Neural cell (in vitro differentiated cells): ENCODE measurements around the gene TIMM22. TPM values are rescaled to one million over a fixed set of nuclear protein-coding genes. Genes with fewer than 3 reads are reported as not detected.
"Not testable (repeated sequence)": the region's sequence is repeated elsewhere in the genome, so short reads cannot be mapped to it uniquely, and the experiment has no call there.

Experiments used
- H2AFZ ChIP-seq: fragments of 200-600, 300-800 bp; sonication (generic), shearing (Covaris generic); 2 replicates; pipeline ENCODE4 v1.6.0; 2014; ENCODE audit warnings: low read depth, mild to moderate bottlenecking, antibody characterized with exemption, low read length, moderate library complexity
- H3F3A ChIP-seq: fragments of 200-600 bp; shearing (Covaris generic); 2 replicates; pipeline ENCODE4 v1.6.1; 2016; ENCODE audit warnings: mild to moderate bottlenecking, moderate library complexity, mixed read lengths, antibody characterized with exemption, low read length; ENCODE audit not compliant: insufficient read depth, poor library complexity, severe bottlenecking
- H3K27ac ChIP-seq: fragments of 200-600, 300-800 bp; sonication (generic), shearing (Covaris generic); 2 replicates; pipeline ENCODE4 v1.5.1; 2014; ENCODE audit warnings: mild to moderate bottlenecking, low read length, moderate library complexity
- H3K27me3 ChIP-seq: fragments of 300-800, 200-600 bp; sonication (generic), shearing (Covaris generic); 2 replicates; pipeline ENCODE4 v1.6.0; 2014; ENCODE audit warnings: mild to moderate bottlenecking, low read depth, low read length, moderate library complexity; ENCODE audit not compliant: insufficient read depth
- H3K36me3 ChIP-seq: fragments of 300-800, 200-600 bp; sonication (generic), shearing (Covaris generic); 2 replicates; pipeline ENCODE4 v1.5.1; 2014; ENCODE audit warnings: mild to moderate bottlenecking, antibody characterized with exemption, low read length, moderate library complexity; ENCODE audit not compliant: insufficient read depth
- H3K4me2 ChIP-seq: fragments of 300-800, 200-600 bp; sonication (generic), shearing (Covaris generic); 2 replicates; pipeline ENCODE4 v1.6.0; 2014; ENCODE audit warnings: mild to moderate bottlenecking, low read length
- H3K4me3 ChIP-seq: fragments of 300-800, 200-600 bp; sonication (generic), shearing (Covaris generic); 2 replicates; pipeline ENCODE4 v1.5.1; 2014; ENCODE audit warnings: mild to moderate bottlenecking, low read length, moderate library complexity
- H3K79me2 ChIP-seq: fragments of 200-600 bp; shearing (Covaris generic); replicated peaks from 2 replicates; pipeline ENCODE4 v1.6.0; 2014; ENCODE audit warnings: mild to moderate bottlenecking, low read length, moderate library complexity; ENCODE audit not compliant: insufficient read depth
- H3K9ac ChIP-seq: fragments of 300-800, 200-600 bp; sonication (generic), shearing (Covaris generic); 2 replicates; pipeline ENCODE4 v1.6.1; 2016; ENCODE audit warnings: mild to moderate bottlenecking, low read length, mixed read lengths
- H3K9me2 ChIP-seq: fragments of 200-600 bp; shearing (Covaris generic); 2 replicates; pipeline ENCODE4 v1.6.1; 2016; ENCODE audit warnings: mild to moderate bottlenecking, low read length, mixed read lengths; ENCODE audit not compliant: insufficient read depth
- H3K9me3 ChIP-seq: fragments of 200-600, 300-800 bp; sonication (generic), shearing (Covaris generic); 2 replicates; pipeline ENCODE4 v1.6.1; 2016; ENCODE audit warnings: mild to moderate bottlenecking, mixed run types, low read length, moderate library complexity, mixed read lengths
- H4K20me1 ChIP-seq: fragments of 200-600 bp; shearing (Covaris generic); 2 replicates; pipeline ENCODE4 v1.6.1; 2016; ENCODE audit warnings: mild to moderate bottlenecking, mixed run types; ENCODE audit not compliant: insufficient read depth
- CTCF ChIP-seq: fragments of 450-650 bp; IDR thresholded peaks from 2 replicates; pipeline ENCODE4 v1.5.1; 2014; ENCODE audit warnings: antibody characterized with exemption, mild to moderate bottlenecking, moderate library complexity; ENCODE audit not compliant: poor library complexity, severe bottlenecking
- EP300 ChIP-seq: fragments of 450-650 bp; conservative IDR thresholded peaks from 2 replicates; pipeline ENCODE4 v1.6.1; 2014; ENCODE audit warnings: antibody characterized with exemption, mild to moderate bottlenecking, moderate library complexity; ENCODE audit not compliant: poor library complexity, severe bottlenecking
- EZH2 ChIP-seq: fragments of 200-600, 300-800 bp; shearing (Covaris generic), sonication (generic); IDR thresholded peaks from 2 replicates; pipeline ENCODE4 v1.6.1; 2014; ENCODE audit warnings: antibody characterized with exemption, low read length, borderline replicate concordance, mild to moderate bottlenecking; ENCODE audit not compliant: insufficient read depth, poor library complexity, severe bottlenecking
- MXI1 ChIP-seq: fragments of 450-650 bp; conservative IDR thresholded peaks from 2 replicates; pipeline ENCODE4 v1.6.1; 2014; ENCODE audit warnings: antibody characterized with exemption, mild to moderate bottlenecking; ENCODE audit not compliant: poor library complexity, severe bottlenecking
- POLR2AphosphoS5 ChIP-seq: IDR thresholded peaks from 2 replicates; pipeline ENCODE4 v1.6.1; 2012
- RAD21 ChIP-seq: fragments of 450-650 bp; conservative IDR thresholded peaks from 2 replicates; pipeline ENCODE4 v1.6.1; 2014; ENCODE audit warnings: antibody characterized with exemption, mild to moderate bottlenecking, moderate library complexity
- REST ChIP-seq: IDR thresholded peaks from 2 replicates; pipeline ENCODE4 v1.6.1; 2012; ENCODE audit warnings: borderline replicate concordance
- SMC3 ChIP-seq: fragments of 450-650 bp; conservative IDR thresholded peaks from 2 replicates; pipeline ENCODE4 v1.6.1; 2014; ENCODE audit warnings: antibody characterized with exemption, mild to moderate bottlenecking, moderate library complexity; ENCODE audit not compliant: poor library complexity
- TAF1 ChIP-seq: IDR thresholded peaks from 2 replicates; pipeline ENCODE4 v1.6.1; 2012; ENCODE audit warnings: low read depth
- polyA plus RNA-seq: library from polyadenylated mRNA; depleted of rRNA; stranded (reverse); fragments of >200 nt; gene quantifications from 2 replicates; pipeline ENCODE4 v1.2.3, GENCODE V29; 2014

TIMM22 gene
- polyA plus RNA-seq, 1 donor from 2014 or later: 16.7 TPM

DNA sequence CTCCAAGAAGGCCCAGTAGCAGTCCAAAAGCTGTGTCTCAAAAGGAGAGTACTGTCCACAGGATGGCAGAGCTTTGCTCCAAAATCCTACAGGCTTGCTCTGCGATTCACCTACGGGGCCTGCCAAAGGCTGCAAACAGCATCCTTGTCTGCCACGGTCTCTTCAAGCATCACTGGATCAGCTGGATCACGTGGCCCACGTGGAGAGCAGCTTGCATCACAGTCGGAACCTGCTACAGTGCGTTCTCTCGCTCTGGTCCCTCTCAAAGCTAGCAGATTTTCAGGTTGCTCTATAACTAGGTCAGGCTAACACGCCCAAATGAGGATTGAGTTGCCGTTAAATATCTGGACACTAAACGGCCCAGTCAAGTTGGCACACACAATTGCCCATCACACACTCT, 8.4 kb upstream of the TIMM22 start:
- H3K27me3 ChIP-seq: no peaks in the 10 kb centered on the region
- H2AFZ ChIP-seq: no peak overlapping the region
- no peaks in the 10 kb centered on the region for H3K79me2 ChIP-seq
- no peaks in the 10 kb centered on the region for H3F3A ChIP-seq
- H4K20me1 ChIP-seq: no peaks in the 10 kb centered on the region
- no peaks in the 10 kb centered on the region for H3K9me2 ChIP-seq
- H3K36me3 ChIP-seq: no peaks in the 10 kb centered on the region
- H3K9me3 ChIP-seq: no peaks in the 10 kb centered on the region
- no peak overlapping the region for H3K4me2 ChIP-seq
- no peak overlapping the region for H3K4me3 ChIP-seq
- no peak overlapping the region for H3K27ac ChIP-seq
- TF ChIP-seq CTCF (no peak), RAD21 (no peak), TAF1 (no peak), SMC3 (no peak), EP300 (no peak), REST (no peak), EZH2 (no peak), POLR2AphosphoS5 (no peak), MXI1 (no peak)
- H3K9ac ChIP-seq: no peak overlapping the region

DNA sequence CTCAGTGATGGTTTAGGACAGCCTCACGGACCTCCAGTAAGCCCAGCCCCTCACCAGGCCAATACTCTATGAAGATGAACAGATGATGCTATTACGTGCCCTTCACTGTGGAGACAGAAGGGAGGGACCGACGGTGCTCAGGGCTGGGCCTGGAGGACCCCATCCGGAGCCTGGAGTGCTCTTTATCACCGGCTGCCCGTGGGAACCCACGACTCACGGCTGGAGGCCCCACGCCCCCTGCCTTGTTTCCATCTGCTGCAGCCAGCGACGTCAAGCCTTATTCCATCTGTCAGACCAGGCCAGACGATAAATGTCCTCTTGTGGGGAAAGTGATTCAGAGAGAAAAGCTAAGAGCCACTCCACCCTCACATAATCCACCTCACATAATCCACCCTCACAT, 4.0 kb upstream of the TIMM22 start:
- Histone ChIP-seq H2AFZ (no peak overlapping the region), H3F3A (no peaks in the 10 kb centered on the region), H3K27ac (no peak overlapping the region), H3K9me3 (no peaks in the 10 kb centered on the region), H3K4me3 (no peak overlapping the region), H3K27me3 (no peaks in the 10 kb centered on the region), H3K4me2 (no peak overlapping the region), H3K36me3 (no peaks in the 10 kb centered on the region), H4K20me1 (no peaks in the 10 kb centered on the region), H3K9me2 (no peaks in the 10 kb centered on the region), H3K79me2 (peaks cover 10% of the 10 kb centered on the region), H3K9ac (no peak overlapping the region)
- TF ChIP-seq POLR2AphosphoS5: no peak
- TF ChIP-seq RAD21: no peak

DNA sequence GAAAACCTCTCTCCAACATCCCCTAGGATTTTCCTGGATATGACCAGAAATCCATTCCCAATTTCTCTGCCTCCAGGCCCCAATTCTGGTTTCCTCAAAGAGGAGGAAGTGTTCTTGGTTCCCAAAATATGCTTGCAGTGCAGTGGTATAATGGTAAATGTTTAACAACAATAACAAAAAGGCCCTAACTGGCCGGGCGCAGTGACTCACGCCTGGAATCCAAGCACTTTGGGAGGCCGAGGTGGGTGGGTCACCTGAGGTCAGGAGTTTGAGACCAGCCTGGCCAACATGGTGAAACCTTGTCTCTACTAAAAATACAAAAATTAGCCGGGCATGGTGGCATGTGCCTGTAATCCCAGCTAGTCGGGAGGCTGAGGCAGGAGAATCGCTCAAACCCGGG, 1.6 kb upstream of the TIMM22 start:
- H3K27me3 ChIP-seq, H3K36me3 ChIP-seq, H3K27ac ChIP-seq, H3F3A ChIP-seq, H3K9me2 ChIP-seq, H3K4me2 ChIP-seq, H3K9me3 ChIP-seq, H3K4me3 ChIP-seq, H3K9ac ChIP-seq, H4K20me1 ChIP-seq, H2AFZ ChIP-seq: not testable (repeated sequence)
- peaks cover 13% of the 10 kb centered on the region for H3K79me2 ChIP-seq
